ENCODE results near the gene ANKRD27.
"Not testable (repeated sequence)": the region's sequence is repeated elsewhere in the genome, so short reads cannot be mapped to it uniquely, and the experiment has no call there.

Gene ANKRD27

DNA sequence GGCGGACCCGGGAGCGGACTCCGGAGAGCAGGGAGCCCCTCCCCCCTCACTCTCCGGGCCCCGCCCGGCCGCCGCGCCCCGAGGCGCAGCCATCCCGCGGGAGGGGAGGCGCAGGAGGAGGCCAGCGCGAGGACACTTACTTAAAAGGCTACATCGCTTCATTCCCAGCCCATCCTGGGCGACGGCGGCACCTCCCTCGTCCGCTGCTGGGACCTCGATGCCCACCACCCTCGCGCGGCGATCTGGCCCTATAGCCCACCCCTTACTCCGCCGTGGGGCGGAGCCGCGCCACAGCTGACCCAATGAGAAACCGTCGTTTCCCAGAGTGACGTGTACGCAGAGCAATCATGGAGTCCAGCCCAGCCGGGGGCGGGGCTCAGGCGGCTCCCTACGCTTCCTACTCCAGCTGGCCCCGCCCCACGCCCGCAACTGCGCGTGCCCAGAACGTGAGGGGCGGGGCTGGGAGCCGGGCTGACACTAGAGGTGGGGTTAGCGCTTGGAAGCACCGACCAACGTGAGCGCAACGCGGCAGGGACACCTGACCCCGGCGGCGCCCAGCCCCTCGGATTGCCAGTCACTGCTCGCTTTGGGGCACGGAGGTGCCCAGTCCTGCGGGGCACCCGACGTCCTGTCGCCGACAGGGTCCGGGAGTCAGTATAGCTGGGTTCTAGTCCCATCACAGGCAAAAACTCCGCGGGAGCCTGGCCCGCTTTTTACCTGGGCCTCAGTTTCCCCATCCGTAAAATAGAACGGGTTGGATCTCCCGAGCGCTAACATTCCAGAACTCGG is at the start of gene ANKRD27:
ANKRD27 (minus strand) TSS at position 250 of the 789 bp plus-strand sequence. CDS start 16,165 bp downstream, outside the sequence.
- DNase-seq (ENCODE audit: low spot score): peak; percentile 99

DNA sequence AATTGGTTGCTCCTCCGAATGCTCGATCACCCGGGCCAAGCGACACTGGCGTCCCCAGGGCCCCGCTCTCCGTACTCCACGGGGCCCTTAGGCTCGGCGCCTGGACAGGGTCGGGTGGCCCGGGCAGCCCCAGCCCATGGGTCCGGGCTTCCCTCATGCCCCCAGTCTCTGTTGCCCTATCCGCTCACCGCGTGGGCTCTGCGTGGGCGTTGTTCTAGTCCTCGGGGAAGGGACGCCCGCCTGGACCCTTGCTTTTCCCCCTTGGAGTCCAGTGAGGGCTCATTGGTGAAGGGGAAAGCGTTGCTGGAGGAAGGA is 45.9 kb upstream of the ANKRD27 start:
- DNase-seq (ENCODE audit: low spot score): no peak

DNA sequence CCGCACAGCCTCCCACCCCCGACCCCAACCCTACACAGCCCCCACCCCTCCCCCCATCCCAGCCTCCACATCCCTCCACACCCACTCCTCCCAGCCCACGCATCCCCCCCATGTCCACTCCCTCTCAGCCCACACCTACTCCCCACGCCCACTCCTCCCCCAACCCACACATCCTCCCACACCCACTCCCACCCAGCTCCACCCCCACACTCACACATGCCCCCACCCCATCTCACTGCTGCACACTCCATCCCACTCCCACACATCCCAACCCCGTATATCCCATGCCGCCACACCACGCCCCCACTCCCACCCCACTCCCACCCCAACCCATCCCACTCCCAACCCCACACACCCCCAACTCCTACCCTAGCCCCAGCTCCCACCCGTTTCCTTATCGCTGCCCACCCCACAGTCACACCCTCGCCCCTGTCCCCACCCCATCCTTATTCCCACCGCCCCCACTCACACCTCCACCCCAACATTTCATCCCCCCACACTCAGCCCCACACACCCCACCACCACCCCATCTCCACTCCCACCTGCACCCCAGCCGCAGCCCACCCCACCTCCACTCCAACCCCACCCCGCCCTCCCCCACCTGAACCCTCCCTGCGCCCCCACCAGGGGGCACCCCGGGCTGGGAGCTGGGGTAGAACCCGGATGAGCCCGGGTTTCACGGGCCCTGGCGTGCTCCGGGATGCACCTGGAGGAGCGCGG is 45.4 kb upstream of the ANKRD27 start:
- DNase-seq (ENCODE audit: low spot score): no peak

DNA sequence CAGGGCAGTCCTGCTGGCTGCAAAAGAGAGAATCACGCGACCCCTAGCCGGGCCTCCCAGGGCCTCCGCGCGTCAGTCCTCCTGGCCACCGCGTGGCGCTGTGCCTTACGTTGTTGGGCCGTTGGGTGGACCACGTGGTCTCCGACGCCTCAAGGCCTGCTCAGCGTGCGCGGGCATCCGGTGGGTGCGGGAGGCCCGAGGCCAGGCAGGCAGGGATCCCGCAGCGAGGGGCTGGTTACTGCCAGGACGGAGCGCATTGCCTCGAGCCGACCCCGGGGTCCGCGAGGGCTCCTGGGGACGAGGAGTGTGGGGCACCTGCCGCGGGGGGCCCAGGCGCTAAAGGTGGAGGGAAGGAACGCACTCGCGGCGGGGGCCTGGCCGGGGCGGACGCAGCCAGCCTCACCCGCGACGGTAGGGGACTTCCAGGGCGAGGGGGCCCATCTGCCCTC is 44.7 kb upstream of the ANKRD27 start, which contains the start of gene TDRD12:
TDRD12 (plus strand) TSS at position 157 of the 449 bp plus-strand sequence. CDS start 306 bp downstream, outside the sequence.
- DNase-seq (ENCODE audit: low spot score): no peak

DNA sequence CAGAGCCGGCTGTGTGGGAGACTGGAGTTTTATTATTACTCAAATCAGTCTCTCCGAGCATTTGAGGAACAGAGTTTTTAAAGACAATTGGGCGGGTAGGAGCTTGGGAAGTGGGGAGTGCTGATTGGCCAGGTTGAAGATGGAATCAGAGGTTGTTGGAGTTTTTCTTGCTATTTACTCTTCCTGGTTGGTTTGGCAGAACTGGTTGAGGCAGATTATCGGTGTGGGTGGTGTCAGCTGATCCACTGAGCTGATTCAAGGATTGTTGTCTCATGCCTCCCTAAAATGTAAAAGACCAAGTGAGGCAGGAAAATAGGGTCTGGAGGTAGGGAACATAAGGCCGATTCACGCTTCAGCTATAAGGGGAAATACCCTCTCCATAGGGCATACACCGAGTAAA is 43.3 kb upstream of the ANKRD27 start:
- no peak for DNase-seq (ENCODE audit: low spot score)

DNA sequence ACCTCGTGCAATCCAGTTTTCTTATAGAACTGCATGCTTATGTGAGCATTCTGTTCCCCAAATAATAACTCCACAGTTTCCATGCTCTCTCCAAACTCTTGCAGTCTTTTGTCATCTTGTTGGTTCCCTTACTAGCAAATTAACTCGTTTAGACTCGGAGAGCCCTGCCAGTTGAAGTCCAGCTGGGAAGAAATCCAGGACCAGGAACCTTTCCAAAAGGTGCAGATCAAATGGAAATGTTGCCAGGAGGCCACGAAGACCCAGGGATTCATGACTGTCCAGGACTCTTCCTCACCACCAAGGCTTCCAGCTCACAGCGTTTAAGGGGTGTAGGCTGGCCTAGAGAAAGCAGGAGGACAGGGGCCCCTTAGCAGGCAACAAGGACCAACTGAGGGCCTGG is 42.5 kb upstream of the ANKRD27 start:
- no peak for DNase-seq (ENCODE audit: low spot score)

DNA sequence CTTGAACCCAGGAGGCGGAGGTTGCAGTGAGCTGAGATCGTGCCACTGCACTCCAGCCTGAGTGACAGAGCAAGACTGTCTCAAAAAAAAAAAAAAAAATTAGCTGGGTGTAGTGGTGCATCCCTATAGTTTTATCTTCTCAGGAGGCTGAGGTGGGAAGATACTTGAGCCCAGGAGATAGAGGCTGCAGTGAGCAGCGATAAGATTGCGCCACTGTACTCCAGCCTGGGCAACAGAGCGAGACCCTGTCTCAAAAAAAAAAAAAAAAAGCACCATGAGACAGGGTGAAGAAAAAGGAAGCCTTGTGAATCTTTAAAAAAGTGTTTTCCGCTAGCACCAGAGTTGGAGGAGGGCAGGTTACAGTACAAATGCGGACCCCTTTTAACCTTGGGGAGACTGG is 41.2 kb upstream of the ANKRD27 start:
- not testable (repeated sequence) for DNase-seq (ENCODE audit: low spot score)

DNA sequence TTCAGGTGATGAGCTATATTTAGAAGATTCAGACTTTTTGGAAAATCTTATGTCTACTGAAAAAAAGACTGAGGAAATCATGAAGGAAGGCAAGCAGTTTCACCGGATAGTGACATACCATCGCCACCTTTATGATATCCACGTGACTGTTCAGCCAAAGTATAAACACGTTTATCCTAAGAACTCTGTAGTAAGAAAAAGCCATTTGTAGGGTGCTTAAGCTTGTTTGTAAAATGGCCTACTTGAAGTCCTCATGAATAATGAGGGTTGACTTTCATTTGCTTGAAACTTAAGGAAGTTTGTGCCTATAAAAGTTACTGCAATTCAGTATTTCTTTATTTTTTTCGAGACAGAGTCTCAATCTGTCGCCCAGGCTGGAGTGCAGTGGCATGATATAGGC is 36.8 kb upstream of the ANKRD27 start:
- no peak for DNase-seq (ENCODE audit: low spot score)

DNA sequence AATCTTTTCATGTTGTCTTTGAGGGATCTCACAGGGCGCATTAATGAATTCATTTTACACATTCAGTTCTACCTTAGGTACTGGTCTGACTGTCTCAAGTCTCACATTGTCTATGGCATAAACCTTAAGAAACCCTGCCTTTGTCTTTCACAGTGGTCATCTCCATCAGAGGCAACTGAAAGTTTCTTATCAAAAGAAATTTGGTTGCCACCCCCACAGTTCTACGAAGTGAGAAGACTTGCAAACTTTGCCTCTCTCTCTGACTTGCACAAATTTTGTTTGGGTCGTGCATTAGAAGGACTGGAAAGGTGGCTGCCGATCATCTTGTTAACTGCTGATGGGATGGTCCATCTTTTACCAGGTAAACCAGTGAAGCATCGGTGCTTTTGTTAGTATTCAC is 34.1 kb upstream of the ANKRD27 start:
- DNase-seq (ENCODE audit: low spot score): no peak

DNA sequence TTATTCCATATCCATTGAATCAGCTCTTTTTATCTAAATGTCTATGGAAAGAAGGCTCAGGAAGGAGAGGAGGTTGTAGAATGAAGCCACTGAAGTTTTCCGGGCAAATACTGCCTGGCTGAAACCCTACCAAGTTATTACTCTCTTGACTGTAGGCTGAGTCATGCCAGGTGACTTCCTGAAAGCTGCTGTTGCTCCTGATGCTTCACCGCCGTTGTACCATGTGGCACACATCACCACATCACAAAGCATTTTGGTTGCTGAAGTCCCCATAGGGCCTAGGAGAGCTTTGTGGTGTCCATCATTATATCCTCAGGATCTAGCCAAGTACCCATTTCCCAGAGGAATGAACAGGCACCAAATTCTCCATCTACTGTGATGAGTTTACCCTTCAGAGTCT is 33.5 kb upstream of the ANKRD27 start:
- DNase-seq (ENCODE audit: low spot score): no peak

DNA sequence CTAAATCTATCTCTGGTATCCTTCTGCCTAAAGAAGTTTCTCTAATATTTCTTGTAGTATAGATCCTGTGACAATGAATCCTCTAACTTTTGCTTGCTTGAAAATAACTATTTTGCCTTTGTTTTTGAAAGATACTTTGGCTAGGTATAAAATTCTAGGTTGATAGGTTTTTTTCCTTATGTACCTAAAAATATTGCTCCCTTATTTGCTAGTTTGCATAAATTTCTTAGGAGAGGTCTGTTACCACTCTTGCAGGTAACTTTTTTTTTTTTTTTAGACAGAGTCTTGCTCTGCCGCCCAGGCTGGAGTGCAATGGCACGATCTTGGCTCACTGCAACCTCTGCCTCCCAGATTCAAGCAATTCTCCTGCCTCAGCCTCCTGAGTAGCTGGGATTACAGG is 29.0 kb upstream of the ANKRD27 start:
- not testable (repeated sequence) for DNase-seq (ENCODE audit: low spot score)

DNA sequence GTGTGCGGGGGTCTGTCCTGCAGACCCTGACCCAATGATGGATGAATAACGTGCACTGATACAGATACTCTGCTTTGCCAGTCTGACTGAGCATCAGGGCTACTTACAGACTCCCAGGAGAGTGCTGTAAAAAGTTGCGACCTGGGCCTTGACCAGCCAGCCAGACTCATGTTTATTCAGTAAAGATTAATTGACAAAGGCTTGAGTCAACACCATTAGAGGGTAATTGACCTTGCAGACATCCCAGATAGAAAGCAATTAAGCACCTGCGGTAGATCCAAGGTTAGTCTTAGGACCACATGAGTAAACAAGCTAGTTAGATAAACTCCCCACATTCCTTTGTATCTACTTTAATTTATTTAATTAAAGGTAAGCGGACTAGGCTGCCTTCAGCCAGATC is 27.0 kb upstream of the ANKRD27 start:
- DNase-seq (ENCODE audit: low spot score): no peak

DNA sequence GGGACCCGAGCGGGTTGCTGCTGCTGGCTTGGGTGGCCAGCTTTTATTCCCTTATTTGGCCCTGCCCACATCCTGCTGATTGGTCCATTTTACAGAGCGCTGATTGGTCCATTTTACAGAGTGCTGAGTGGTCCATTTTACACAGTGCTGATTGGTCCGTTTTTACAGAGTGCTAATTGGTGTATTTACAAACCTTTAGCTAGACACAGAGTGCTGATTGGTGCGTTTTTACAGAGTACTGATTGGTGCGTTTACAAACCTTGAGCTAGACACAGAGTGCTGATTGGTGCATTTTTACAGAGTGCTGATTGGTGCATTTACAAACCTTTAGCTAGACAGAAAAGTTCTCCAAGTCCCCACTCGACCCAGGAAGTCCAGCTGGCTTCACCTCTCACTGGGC is 25.1 kb upstream of the ANKRD27 start:
- DNase-seq (ENCODE audit: low spot score): not testable (repeated sequence)

DNA sequence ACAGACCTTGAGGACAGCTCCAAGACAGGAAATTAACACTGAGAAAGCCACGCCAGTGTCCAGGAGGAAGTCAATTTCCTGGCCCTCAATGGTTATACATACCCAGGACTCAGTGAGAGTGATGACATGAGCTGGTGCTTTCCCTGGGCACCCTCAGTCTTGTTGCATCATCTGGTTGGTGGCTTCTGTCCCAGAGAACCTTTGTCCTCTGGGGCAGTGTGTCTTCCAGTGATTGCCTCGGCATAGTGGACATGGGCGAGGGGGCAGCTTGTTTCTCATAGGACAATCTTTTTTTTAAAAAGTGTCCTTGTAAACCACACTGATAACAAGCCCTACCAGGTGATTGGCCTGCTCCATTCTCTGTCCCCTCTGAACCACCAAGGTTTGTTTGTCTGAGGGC is 21.8 kb upstream of the ANKRD27 start:
- not testable (repeated sequence) for DNase-seq (ENCODE audit: low spot score)

DNA sequence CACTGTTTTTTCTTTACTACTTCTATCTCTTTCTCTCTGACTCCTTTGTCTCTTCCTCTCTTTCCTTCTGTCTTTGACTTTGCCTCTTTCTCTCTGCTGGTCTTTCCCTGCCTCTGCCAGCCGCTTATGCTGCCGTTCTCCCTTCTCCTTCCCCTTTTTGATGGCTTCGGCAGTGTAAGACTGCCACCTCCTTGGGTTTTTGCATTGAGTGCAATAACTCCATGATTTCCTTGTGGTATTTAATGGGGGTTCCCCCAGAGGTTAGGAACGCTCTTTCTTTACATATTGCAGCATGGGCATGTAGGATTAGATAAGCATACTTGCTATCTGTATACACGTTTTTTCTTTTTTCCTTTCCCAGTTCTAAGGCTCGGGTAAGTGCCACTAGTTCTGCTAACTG is 20.5 kb upstream of the ANKRD27 start:
- DNase-seq (ENCODE audit: low spot score): not testable (repeated sequence)

DNA sequence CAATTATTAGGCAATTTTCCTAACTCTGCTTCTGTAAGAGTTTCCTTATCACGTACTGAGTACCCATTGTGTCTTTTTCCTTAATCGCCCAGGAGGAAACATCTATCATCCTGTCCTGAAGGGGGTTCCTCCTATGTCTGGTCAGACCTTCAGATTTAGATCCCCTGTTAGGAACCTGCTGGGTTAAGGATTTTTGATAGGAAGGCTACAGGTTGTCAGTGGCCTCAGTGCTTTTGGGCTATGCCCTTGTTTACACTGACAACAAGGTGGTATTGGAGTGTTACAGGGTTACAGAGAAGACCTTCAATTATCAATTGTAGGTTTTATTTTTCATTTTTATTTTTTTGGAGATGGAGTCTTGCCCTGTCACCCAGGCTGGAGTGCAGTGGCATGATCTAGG is 19.9 kb upstream of the ANKRD27 start:
- DNase-seq (ENCODE audit: low spot score): not testable (repeated sequence)

DNA sequence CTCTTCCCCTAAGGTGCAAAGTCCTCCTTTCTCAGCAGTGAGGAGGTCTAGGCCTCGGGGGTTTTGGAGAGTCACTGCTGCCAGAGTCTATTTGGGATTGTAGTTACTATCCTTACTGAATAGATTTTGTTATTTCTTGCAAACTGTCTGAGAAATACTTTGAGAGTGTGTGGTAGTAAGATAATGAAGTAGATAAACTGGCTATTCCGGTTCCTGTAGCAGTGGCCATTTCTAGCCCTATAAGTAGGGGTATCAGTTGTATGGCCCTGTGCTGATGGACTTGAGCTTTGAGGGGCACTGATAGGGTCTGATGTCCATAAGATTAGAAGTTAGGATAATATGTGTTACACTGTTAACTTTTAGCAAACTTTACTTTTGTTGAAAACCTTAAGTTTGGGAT is 19.3 kb upstream of the ANKRD27 start:
- not testable (repeated sequence) for DNase-seq (ENCODE audit: low spot score)

DNA sequence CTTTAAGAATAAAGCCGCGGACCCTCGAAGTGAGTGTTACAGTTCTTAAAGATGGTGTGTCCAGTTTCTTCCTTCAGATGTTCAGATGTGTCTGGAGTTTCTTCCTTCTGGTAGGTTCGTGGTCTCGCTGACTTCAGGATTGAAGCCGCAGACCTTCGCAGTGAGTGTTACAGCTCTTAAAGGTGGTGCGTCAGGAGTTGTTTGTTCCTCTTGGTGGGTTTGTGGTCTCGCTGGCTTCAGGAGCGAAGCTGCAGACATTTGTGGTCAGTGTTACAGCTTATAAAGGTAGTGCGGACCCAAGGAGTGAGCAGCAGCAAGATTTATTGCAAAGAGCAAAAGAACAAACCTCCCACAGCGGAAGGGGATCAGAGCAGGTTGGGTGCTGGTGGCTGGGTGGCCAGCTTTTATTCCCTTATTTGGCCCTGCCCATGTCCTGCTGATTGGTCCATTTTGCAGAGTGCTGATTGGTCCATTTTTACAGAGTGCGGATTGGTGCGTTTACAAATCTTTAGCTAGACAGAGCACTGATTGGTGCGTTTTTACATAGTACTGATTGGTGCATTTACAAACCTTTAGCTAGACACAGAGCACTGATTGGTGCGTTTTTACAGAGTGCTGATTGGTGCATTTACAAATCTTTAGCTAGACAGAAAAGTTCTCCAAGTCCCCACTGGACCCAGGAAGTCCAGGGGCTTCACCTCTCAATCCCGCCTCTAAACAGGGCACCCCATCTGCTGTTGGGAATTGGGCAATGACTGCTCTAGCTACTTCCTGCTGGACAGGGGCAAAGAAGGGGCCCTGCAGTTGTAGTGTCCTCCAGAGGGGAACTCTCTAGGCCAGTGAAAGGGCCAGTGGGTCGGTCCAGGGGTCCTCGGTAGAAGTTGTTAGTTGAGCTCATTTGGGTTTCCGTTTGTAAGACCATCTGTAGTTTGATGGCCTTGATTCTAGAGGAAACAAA is 18.4 kb upstream of the ANKRD27 start:
- not testable (repeated sequence) for DNase-seq (ENCODE audit: low spot score)

DNA sequence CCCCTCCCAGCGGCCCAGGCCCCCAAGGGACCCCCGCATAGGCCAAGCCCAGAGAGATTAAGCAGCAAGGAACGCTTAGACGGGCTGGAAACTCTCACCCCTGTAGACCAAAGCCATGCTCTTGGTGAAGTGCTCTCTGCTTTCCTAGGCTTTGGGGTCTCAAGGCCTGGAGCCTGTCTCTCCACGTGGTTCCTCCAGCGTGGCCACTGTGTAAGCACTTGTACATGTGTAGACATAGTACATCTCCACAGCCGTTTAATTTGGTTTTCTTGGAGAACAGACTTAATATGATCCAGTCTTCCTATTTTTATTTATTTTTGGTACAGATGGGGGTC is 17.7 kb upstream of the ANKRD27 start:
- no peak for DNase-seq (ENCODE audit: low spot score)

DNA sequence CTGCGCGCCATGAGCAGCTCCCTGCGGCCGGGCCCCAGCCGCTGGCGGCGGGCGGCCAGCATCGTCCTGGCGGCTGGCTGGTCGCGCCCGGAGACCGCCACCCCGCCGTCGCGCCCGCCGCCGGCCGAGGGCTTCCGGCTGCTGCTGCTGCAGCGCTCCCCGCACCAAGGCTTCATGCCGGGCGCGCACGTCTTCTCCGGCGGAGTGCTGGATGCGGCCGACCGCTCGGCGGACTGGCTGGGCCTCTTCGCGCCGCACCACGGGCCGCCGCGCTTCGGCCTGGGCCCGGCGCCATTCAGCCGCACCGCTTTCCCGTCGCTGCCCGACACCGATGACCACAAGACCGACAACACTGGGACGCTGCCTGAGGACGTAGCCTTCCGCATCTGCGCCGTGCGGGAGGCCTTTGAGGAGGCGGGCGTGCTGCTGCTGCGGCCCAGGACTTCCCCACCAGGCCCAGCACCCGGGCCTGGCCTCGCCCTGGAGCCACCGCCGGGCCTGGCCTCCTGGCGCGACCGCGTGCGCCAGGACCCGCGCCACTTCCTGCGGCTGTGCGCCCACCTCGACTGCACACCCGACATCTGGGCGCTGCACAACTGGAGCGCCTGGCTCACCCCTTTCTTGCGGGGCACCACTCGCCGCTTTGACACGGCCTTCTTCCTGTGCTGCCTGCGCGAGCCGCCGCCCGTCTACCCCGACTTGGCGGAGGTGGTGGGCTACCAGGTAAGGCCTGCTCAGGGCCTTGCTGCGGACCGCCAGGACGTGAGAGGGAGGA is 17.2 kb upstream of the ANKRD27 start:
- peak; percentile 52 for DNase-seq (ENCODE audit: low spot score)

DNA sequence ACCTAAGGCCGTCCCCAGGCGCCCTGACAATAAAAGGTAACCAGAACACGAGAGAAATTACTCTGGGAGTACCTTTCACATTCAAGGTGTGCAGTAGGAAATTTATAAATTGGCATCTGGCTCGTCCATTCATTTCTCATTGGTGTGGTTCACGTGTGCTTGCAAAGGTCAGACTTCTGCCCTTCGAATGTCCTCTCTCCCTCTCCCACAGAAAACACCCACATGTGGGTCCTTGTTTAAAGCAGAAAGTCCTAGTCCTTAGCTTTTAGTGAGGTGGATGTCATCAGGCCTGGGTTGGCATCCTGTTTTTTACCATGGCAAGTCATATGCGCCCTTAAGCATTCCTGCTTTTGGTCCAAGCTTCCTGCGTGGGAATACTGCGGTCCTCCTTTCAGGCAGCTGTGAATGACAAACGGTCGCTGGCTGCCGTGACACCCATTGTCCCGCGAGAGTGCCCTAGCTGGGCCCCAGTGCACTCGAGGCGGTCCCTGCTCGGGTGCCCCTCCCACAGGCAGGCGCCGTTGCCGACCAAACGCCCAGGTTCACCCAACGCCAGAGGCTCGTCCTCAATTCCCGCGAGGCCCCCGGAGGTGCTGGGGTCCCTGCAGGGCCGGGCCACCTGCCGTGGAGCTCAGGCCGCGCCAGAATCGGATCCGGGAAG is 16.4 kb upstream of the ANKRD27 start, which contains the start of gene NUDT19:
NUDT19 (plus strand) TSS at position 531 of the 661 bp plus-strand sequence. CDS start 140 bp downstream, outside the sequence.
- peak; percentile 91 for DNase-seq (ENCODE audit: low spot score)
